ENCODE results near the gene CLPTM1. TPM values are rescaled to one million over a fixed set of nuclear protein-coding genes. Genes with fewer than 3 reads are reported as not detected.

Gene CLPTM1
- total and polyA plus RNA-seq, 2 of the 8 experiments (the other 6 are each of a cell fraction or from before 2014, with no cell fraction given), result 84.8 to 108 TPM

DNA sequence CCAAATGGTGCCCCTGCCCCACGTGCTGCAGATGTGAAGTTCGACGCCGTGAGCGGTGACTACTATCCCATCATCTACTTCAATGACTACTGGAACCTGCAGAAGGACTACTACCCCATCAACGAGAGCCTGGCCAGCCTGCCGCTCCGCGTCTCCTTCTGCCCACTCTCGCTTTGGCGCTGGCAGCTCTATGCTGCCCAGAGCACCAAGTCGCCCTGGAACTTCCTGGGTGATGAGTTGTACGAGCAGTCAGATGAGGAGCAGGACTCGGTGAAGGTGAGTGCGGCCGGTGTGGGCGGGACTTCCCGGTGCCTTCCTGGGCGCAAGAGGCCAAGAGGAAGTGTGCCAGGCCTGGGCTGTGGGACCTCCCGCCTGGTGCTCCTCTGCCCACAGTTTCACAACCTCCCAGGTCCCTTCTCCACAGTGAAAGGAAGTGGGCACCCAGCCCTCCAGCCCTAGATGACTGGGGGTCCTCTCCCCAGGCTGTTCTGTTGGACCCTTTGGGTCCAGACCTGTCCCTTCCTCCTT lies 32.0 kb downstream of the CLPTM1 start (continued):
- TF ChIP-seq, protein P1, sequence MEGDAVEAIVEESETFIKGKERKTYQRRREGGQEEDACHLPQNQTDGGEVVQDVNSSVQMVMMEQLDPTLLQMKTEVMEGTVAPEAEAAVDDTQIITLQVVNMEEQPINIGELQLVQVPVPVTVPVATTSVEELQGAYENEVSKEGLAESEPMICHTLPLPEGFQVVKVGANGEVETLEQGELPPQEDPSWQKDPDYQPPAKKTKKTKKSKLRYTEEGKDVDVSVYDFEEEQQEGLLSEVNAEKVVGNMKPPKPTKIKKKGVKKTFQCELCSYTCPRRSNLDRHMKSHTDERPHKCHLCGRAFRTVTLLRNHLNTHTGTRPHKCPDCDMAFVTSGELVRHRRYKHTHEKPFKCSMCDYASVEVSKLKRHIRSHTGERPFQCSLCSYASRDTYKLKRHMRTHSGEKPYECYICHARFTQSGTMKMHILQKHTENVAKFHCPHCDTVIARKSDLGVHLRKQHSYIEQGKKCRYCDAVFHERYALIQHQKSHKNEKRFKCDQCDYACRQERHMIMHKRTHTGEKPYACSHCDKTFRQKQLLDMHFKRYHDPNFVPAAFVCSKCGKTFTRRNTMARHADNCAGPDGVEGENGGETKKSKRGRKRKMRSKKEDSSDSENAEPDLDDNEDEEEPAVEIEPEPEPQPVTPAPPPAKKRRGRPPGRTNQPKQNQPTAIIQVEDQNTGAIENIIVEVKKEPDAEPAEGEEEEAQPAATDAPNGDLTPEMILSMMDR (IDR thresholded peaks at IDR 0.05; ENCODE audit: control extremely low read depth in 1 of 3, insufficient read depth in 1 of 3, low read depth in 1 of 3, low read length in 3 of 3), result no peak
- no peak for TF ChIP-seq ASH2L (IDR thresholded peaks at IDR 0.05; ENCODE audit: low read length)
- no peak for TF ChIP-seq MAX (IDR thresholded peaks at IDR 0.05)
- no peak for TF ChIP-seq BRCA1 (IDR thresholded peaks at IDR 0.05; ENCODE audit: low read depth, low read length)
- TF ChIP-seq RFX5 (IDR thresholded peaks at IDR 0.05; ENCODE audit: borderline replicate concordance, low read depth, low read length), result no peak
- no peak for TF ChIP-seq GTF2F1 (IDR thresholded peaks at IDR 0.05; ENCODE audit: borderline replicate concordance, low read depth, low read length)
- no peak for TF ChIP-seq KDM5A (IDR thresholded peaks at IDR 0.05; ENCODE audit: low read length)
- TF ChIP-seq YY1 (IDR thresholded peaks at IDR 0.05; ENCODE audit: low read depth, low read length), result no peak
- TF ChIP-seq ZNF274 (IDR thresholded peaks at IDR 0.05; ENCODE audit: borderline replicate concordance, extremely low read depth, low read length), result no peak
- no peak for TF ChIP-seq NRF1 (IDR thresholded peaks at IDR 0.05; ENCODE audit: low read depth, low read length)
